Ovary (tissue), 9 donors: Measurements from ENCODE around the gene KLK7. TPM values are rescaled to one million over a fixed set of nuclear protein-coding genes. Genes with fewer than 3 reads are reported as not detected.

Experiments used
- DNase-seq, 5 donors: peaks; one replicate each; pipeline ENCODE4 v3.0.0-alpha.2; 2019 to 2020
- H3K27ac ChIP-seq, 2 donors: fragments of 200-600 bp; one replicate each; pipeline versions ENCODE4 v1.5.1 to v1.8.0; 2019 to 2022
- H3K27me3 ChIP-seq: fragments of 200-600 bp; one replicate; pipeline ENCODE4 v1.8.0; 2022
- H3K36me3 ChIP-seq: fragments of 200-600 bp; sonication (generic); one replicate; pipeline ENCODE4 v1.5.1; 2019
- H3K4me1 ChIP-seq: one replicate; pipeline ENCODE4 v1.8.1; 2013; ENCODE audit warnings: mild to moderate bottlenecking, moderate library complexity; ENCODE audit not compliant: insufficient read depth
- H3K4me3 ChIP-seq: fragments of 200-600 bp; sonication (generic); one replicate; pipeline ENCODE4 v1.5.1; 2017
- H3K9me3 ChIP-seq, 2 donors: fragments of 200-600 bp in 1 of 2; sonication (generic) in 1 of 2; one replicate each; pipeline versions ENCODE4 v1.5.1 to v1.8.1; 2013 to 2019; ENCODE audit warnings: mild to moderate bottlenecking in 1 of 2, moderate library complexity in 1 of 2
- EP300 ChIP-seq: sonication (generic); formaldehyde crosslinking; IDR thresholded peaks from one replicate; pipeline ENCODE4 v1.6.1; 2017; ENCODE audit warnings: antibody characterized with exemption
- POLR2A ChIP-seq: fragments of 450-650 bp; IDR thresholded peaks from one replicate; pipeline ENCODE4 v1.6.1; 2017; ENCODE audit warnings: antibody characterized with exemption, mild to moderate bottlenecking, moderate library complexity
- WGBS, 3 donors: extraction: QIAGEN DNeasy Blood & Tissue Kit in 1 of 3; methylation state at CpG; one replicate each; pipeline versions ENCODE4 v1.1.5 to v1.1.7; 2013 to 2017; 5-methylcytosine and 5-hydroxymethylcytosine counted together
- intact Hi-C, 4 donors: fragments of 100-400 bp; cut with DNase I; formaldehyde crosslinking; loops; one replicate each; pipeline versions ENCODE4 v1.11.0 to v1.15.1; 2022 to 2023
- polyA plus RNA-seq, 2 donors: library from polyadenylated mRNA; stranded (reverse); fragments of 200-250 nt in 1 of 2; fragments of 350-450 nt in 1 of 2; fragmentation: Illumina TruSeq in 1 of 2; extraction: RNeasy Lipid Tissue Mini Kit (QIAGEN cat#74804) in 1 of 2; gene quantifications; one replicate each; pipeline ENCODE4 v1.2.3, GENCODE V29; 2013 to 2014
- total RNA-seq, 7 donors: library from RNA; depleted of rRNA in 2 of 7; stranded (reverse); fragments of >200 nt in 2 of 7; fragmentation: NEBNext Ultra II Directional in 3 of 7; extraction: Animal tissue kit (Norgen Biotek cat#: 25700) in 3 of 7; gene quantifications; one replicate each; pipeline versions ENCODE4 v1.1.0 to v1.2.4, GENCODE V29; 2016 to 2023
- TF ChIP-seq, protein P1 (sequence below), 3 donors: fragments of 450-650 bp in 2 of 3; fragments of 200-600 bp in 1 of 3; IDR thresholded peaks; one replicate each; pipeline versions ENCODE4 v1.5.1 to v1.8.0; 2016 to 2022; ENCODE audit warnings: antibody characterized with exemption in 3 of 3, mild to moderate bottlenecking in 1 of 3
- donor health status: DM: no; HTN: no; CAD: no; lungs with moderate emphysema.
- donor health status: DM: no; HTN: no; CAD: no.
- donor health status: Bipolar disorder and iron deficiency.
- donor health status: DM: yes; HTN: yes; CAD: no.
- donor health status: DM: no; HTN: no; CAD: no.
- donor health status: DM: yes; HTN: yes; CAD: no.

KLK7 gene
- total and polyA plus RNA-seq, 9 donors = 0.05 to 59.6 (median 0.97) TPM; not detected in 4

- no peak for DNase-seq
- H3K4me1 ChIP-seq = no peaks in the 10 kb centered on the region
- H3K9me3 ChIP-seq = no peaks in the 10 kb centered on the region
- H3K27ac ChIP-seq = no peak overlapping the region
- no peaks in the 10 kb centered on the region for H3K27me3 ChIP-seq
- whole genome bisulfite sequencing, 3 donors = 56 to 65% (median 56%) methylated on average over 4 of the region's 4 CpGs
- H3K4me3 ChIP-seq = no peak overlapping the region
- intact Hi-C loops = no loop called here
- no peak for TF ChIP-seq POLR2A
- TF ChIP-seq EP300 = no peak
- TF ChIP-seq, protein P1, sequence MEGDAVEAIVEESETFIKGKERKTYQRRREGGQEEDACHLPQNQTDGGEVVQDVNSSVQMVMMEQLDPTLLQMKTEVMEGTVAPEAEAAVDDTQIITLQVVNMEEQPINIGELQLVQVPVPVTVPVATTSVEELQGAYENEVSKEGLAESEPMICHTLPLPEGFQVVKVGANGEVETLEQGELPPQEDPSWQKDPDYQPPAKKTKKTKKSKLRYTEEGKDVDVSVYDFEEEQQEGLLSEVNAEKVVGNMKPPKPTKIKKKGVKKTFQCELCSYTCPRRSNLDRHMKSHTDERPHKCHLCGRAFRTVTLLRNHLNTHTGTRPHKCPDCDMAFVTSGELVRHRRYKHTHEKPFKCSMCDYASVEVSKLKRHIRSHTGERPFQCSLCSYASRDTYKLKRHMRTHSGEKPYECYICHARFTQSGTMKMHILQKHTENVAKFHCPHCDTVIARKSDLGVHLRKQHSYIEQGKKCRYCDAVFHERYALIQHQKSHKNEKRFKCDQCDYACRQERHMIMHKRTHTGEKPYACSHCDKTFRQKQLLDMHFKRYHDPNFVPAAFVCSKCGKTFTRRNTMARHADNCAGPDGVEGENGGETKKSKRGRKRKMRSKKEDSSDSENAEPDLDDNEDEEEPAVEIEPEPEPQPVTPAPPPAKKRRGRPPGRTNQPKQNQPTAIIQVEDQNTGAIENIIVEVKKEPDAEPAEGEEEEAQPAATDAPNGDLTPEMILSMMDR (IDR thresholded peaks at IDR 0.05) = no peak
- H3K36me3 ChIP-seq = no peaks in the 10 kb centered on the region
Observed at GRCh38 chr19:51010066-51010795, 26.5 kb upstream of the KLK7 start.

- Histone ChIP-seq H3K9me3 (no peaks in the 10 kb centered on the region), H3K4me3 (no peak overlapping the region), H3K27ac (no peak overlapping the region), H3K4me1 (no peaks in the 10 kb centered on the region), H3K27me3 (no peaks in the 10 kb centered on the region), H3K36me3 (no peaks in the 10 kb centered on the region)
- TF ChIP-seq, protein P1 (IDR thresholded peaks at IDR 0.05) = no peak
- TF ChIP-seq EP300 = no peak
- no peak for TF ChIP-seq POLR2A
- 60 to 67% (median 64%) methylated on average over 19 of the region's 19 CpGs for WGBS, 3 donors
- no peak for DNase-seq
- intact Hi-C loops = no loop called here
Observed at GRCh38 chr19:51009061-51009891, 25.6 kb upstream of the KLK7 start.

DNA sequence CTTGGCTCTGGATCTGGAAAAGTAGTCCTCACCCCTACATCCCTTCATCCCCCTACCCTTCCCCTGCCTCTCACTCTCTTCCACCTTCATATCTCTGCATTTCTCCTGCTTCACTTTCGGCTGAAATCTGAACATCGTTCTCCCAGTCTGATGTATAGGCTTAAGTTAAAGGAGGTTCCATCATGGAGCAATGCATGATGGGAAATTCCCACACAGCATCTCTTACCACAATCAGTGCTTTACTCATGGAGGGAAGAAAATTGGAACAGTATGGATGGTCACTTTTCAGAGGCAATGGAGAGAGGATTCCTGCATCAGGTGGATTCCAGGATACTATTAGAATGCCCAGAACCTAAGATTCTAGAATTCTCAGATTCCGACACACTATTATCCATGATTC is 23.8 kb upstream of the KLK7 start:
- Histone ChIP-seq H3K4me3 (no peak overlapping the region), H3K36me3 (no peaks in the 10 kb centered on the region), H3K27ac (no peak overlapping the region), H3K9me3 (no peaks in the 10 kb centered on the region), H3K4me1 (no peaks in the 10 kb centered on the region), H3K27me3 (no peaks in the 10 kb centered on the region)
- DNase-seq = no peak
- 67 to 80% (median 72%) methylated on average over 3 of the region's 3 CpGs for whole genome bisulfite sequencing, 3 donors
- intact Hi-C loops = no loop called here
- TF ChIP-seq, protein P1 (IDR thresholded peaks at IDR 0.05) = no peak
- no peak for TF ChIP-seq POLR2A
- no peak for TF ChIP-seq EP300

DNA sequence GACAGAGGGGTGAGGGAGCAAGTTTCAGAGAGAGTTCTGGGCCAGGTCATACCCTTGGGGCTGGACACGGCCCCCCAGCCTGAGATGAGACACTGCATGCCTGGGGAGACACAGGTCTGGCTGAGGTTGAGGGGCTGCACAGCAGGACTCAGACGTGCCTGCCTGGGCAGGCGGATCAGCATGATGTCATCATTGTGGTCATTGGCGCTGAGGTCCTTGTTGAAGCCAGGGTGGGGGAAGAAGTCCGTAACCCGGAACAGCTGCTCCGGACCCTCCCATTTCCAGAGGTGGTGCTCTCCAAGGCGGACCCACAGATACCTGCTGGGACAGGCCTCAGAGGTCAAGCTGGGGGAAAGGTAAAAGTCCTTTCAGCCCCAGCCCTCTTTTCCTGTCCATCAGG is 22.7 kb upstream of the KLK7 start:
- TF ChIP-seq POLR2A (no peak), EP300 (no peak)
- TF ChIP-seq, protein P1 (IDR thresholded peaks at IDR 0.05) = no peak
- no peak overlapping the region for H3K4me3 ChIP-seq
- intact Hi-C loops = no loop called here
- H3K36me3 ChIP-seq = no peaks in the 10 kb centered on the region
- H3K9me3 ChIP-seq = no peaks in the 10 kb centered on the region
- H3K27ac ChIP-seq = no peak overlapping the region
- DNase-seq = no peak
- no peaks in the 10 kb centered on the region for H3K27me3 ChIP-seq
- no peaks in the 10 kb centered on the region for H3K4me1 ChIP-seq
- 37 to 43% (median 42%) methylated on average over 8 of the region's 8 CpGs for WGBS, 3 donors
